HEK293 (cell line): ENCODE results near the gene GALK1.

ENCODE experiments used
- CTCF ChIA-PET: fragments of 350-600 bp; formaldehyde crosslinking; extraction: SDS; loops from one replicate; lab custom pipeline; 2021; ENCODE audit warnings: antibody characterized with exemption; lab: Yijun Ruan, JAX
- POLR2A ChIA-PET: fragments of 300-600 bp; formaldehyde crosslinking; extraction: SDS; loops from one replicate; lab custom pipeline; 2020; ENCODE audit warnings: antibody characterized with exemption, inconsistent platforms; lab: Yijun Ruan, JAX
- H3K27ac ChIP-seq: fragments of 200-500 bp; sonication (Bioruptor generic); 2 replicates; pipeline ENCODE4 v1.5.1; 2014; ENCODE audit warnings: low read depth, low read length, control low read depth, inconsistent platforms; ENCODE audit errors: extremely low read depth
- H3K36me3 ChIP-seq, 2 experiments: fragments of 200-500 bp in 1 of 2; sonication (Bioruptor generic) in 1 of 2; 1 replicate in 1 of 2; 2 replicates in 1 of 2; pipeline ENCODE4 v1.5.1; 2014 to 2017; ENCODE audit warnings: inconsistent platforms in 2 of 2, low read length in 2 of 2; ENCODE audit not compliant: control insufficient read depth in 2 of 2, insufficient read depth in 1 of 2
- H3K4me1 ChIP-seq: fragments of 200-500 bp; sonication (Bioruptor generic); 2 replicates; pipeline ENCODE4 v1.5.1; 2014; ENCODE audit warnings: mild to moderate bottlenecking, low read length, inconsistent platforms; ENCODE audit not compliant: control insufficient read depth, insufficient read depth
- H3K4me3 ChIP-seq: 2 replicates; pipeline ENCODE4 v1.5.1; 2011; ENCODE audit warnings: low read depth, mild to moderate bottlenecking, control low read depth, low read length, moderate library complexity
- H3K9me3 ChIP-seq: fragments of 200-500 bp; sonication (Bioruptor generic); 2 replicates; pipeline ENCODE4 v1.5.1; 2014; ENCODE audit warnings: low read depth, low read length, inconsistent platforms; ENCODE audit not compliant: control insufficient read depth, insufficient read depth
- BCL11A ChIP-seq: fragments of 450-650 bp; formaldehyde crosslinking; IDR thresholded peaks from 2 replicates; pipeline ENCODE4 v1.5.1; 2016; ENCODE audit warnings: low read depth, missing biosample characterization, missing genetic modification characterization
- FEZF1 ChIP-seq: fragments of 450-650 bp; formaldehyde crosslinking; IDR thresholded peaks from 2 replicates; pipeline ENCODE4 v1.5.1; 2016; ENCODE audit warnings: missing biosample characterization, missing genetic modification characterization
- GLIS1 ChIP-seq: fragments of 450-650 bp; formaldehyde crosslinking; IDR thresholded peaks from 2 replicates; pipeline ENCODE4 v1.5.1; 2016; ENCODE audit warnings: missing biosample characterization, missing genetic modification characterization
- HOXC10 ChIP-seq: sonication (generic); formaldehyde crosslinking; IDR thresholded peaks from 2 replicates; pipeline ENCODE4 v1.8.1; 2023; ENCODE audit warnings: mild to moderate bottlenecking, missing genetic modification reagents
- KLF1 ChIP-seq: fragments of 450-650 bp; formaldehyde crosslinking; IDR thresholded peaks from 2 replicates; pipeline ENCODE4 v1.5.1; 2016; ENCODE audit warnings: missing biosample characterization, missing genetic modification characterization
- REPIN1 ChIP-seq: fragments of 450-650 bp; formaldehyde crosslinking; IDR thresholded peaks from 2 replicates; pipeline ENCODE4 v1.5.1; 2017; ENCODE audit warnings: missing biosample characterization, missing genetic modification characterization, low read depth
- ZNF146 ChIP-seq: fragments of 450-650 bp; formaldehyde crosslinking; IDR thresholded peaks from 2 replicates; pipeline ENCODE4 v1.5.1; 2016; ENCODE audit warnings: missing biosample characterization, missing genetic modification characterization
- ZNF175 ChIP-seq: fragments of 450-650 bp; formaldehyde crosslinking; IDR thresholded peaks from 2 replicates; pipeline ENCODE4 v1.5.1; 2016; ENCODE audit warnings: missing biosample characterization, missing genetic modification characterization
- ZNF211 ChIP-seq: fragments of 450-650 bp; formaldehyde crosslinking; IDR thresholded peaks from 2 replicates; pipeline ENCODE4 v1.5.1; 2016; ENCODE audit warnings: low read depth, missing biosample characterization, missing genetic modification characterization
- ZNF302 ChIP-seq: fragments of 450-650 bp; formaldehyde crosslinking; IDR thresholded peaks from 2 replicates; pipeline ENCODE4 v1.5.1; 2016; ENCODE audit warnings: missing biosample characterization, missing genetic modification characterization, low read depth
- ZNF311 ChIP-seq: fragments of 450-650 bp; formaldehyde crosslinking; IDR thresholded peaks from 2 replicates; pipeline ENCODE4 v1.5.1; 2017; ENCODE audit warnings: missing biosample characterization, missing genetic modification characterization, borderline replicate concordance
- ZNF341 ChIP-seq: fragments of 450-650 bp; formaldehyde crosslinking; IDR thresholded peaks from 2 replicates; pipeline ENCODE4; 2016; ENCODE audit warnings: low read depth, missing biosample characterization, missing genetic modification characterization
- ZNF416 ChIP-seq: fragments of 450-650 bp; formaldehyde crosslinking; IDR thresholded peaks from 2 replicates; pipeline ENCODE4 v1.5.1; 2016; ENCODE audit warnings: missing biosample characterization, missing genetic modification characterization
- ZNF473 ChIP-seq: fragments of 450-650 bp; formaldehyde crosslinking; IDR thresholded peaks from 2 replicates; pipeline ENCODE4 v1.5.1; 2017; ENCODE audit warnings: missing biosample characterization, missing genetic modification characterization
- ZNF514 ChIP-seq: fragments of 450-650 bp; formaldehyde crosslinking; IDR thresholded peaks from 2 replicates; pipeline ENCODE4 v1.5.1; 2016; ENCODE audit warnings: missing biosample characterization, missing genetic modification characterization
- ZNF555 ChIP-seq: fragments of 450-650 bp; formaldehyde crosslinking; conservative IDR thresholded peaks from 2 replicates; pipeline ENCODE4 v1.5.1; 2017; ENCODE audit warnings: missing biosample characterization, mild to moderate bottlenecking, missing genetic modification characterization, inconsistent platforms
- ZNF658 ChIP-seq: fragments of 450-650 bp; formaldehyde crosslinking; IDR thresholded peaks from 2 replicates; pipeline ENCODE4; 2016; ENCODE audit warnings: missing biosample characterization, missing genetic modification characterization
- ZNF768 ChIP-seq: fragments of 450-650 bp; formaldehyde crosslinking; IDR thresholded peaks from 2 replicates; pipeline ENCODE4 v1.5.1; 2018; ENCODE audit warnings: missing biosample characterization, mild to moderate bottlenecking, missing genetic modification characterization
- ZNF776 ChIP-seq: fragments of 450-650 bp; formaldehyde crosslinking; IDR thresholded peaks from 2 replicates; pipeline ENCODE4 v1.5.0; 2017; ENCODE audit warnings: missing biosample characterization, missing genetic modification characterization, borderline replicate concordance
- TF ChIP-seq, protein P1 (sequence below): fragments of 450-650 bp; formaldehyde crosslinking; IDR thresholded peaks from 2 replicates; pipeline ENCODE4 v1.5.1; 2016; ENCODE audit warnings: missing biosample characterization, missing genetic modification characterization
- TF ChIP-seq, protein P2 (sequence below): IDR thresholded peaks from 2 replicates; pipeline ENCODE4 v1.6.1; 2011; ENCODE audit warnings: mild to moderate bottlenecking, low read depth, low read length, borderline replicate concordance
- TF ChIP-seq, protein P3 (sequence below): fragments of 450-650 bp; formaldehyde crosslinking; IDR thresholded peaks from 2 replicates; pipeline ENCODE4 v1.5.1; 2016; ENCODE audit warnings: missing biosample characterization, missing genetic modification characterization

GALK1 gene

DNA sequence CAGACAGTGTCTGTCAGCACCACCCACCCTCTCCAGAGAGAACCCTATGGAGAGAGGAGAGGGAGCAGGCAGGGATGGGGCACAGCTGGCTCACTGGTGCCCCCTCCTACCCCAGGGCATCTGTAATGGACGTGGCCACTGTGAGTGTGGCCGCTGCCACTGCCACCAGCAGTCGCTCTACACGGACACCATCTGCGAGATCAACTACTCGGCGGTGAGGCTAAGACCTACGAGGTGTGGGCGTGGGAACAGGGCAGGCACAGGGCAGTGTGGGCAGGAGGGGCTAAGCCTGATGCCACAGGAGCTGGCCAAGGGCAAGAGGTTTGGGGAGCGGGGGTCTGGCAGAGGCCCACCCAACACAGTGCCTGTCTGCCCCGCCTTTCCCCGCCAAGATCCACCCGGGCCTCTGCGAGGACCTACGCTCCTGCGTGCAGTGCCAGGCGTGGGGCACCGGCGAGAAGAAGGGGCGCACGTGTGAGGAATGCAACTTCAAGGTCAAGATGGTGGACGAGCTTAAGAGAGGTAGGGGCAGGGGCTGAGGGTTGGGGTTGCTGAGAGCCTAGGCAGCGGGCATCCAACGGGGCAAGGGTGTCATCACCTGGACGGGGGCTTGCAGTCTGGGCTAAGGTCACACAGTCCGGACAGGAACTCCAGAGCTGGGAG, 28.7 kb downstream of the GALK1 start:
- H3K9me3 ChIP-seq, result no peaks in the 10 kb centered on the region
- H3K36me3 ChIP-seq, result no peaks in the 10 kb centered on the region
- POLR2A ChIA-PET, result no interaction called here
- H3K4me3 ChIP-seq, result no peak overlapping the region
- H3K27ac ChIP-seq, result no peak overlapping the region
- no peak for TF ChIP-seq REPIN1 (tag by site-specific recombination)
- TF ChIP-seq ZNF146, result no peak
- no peak for TF ChIP-seq ZNF211 (tag by site-specific recombination)
- CTCF ChIA-PET, result interaction anchor here (0.6 to 8.8 kb wide), 2 partner anchors 13 to 1693 kb away, joined by 3 to 106 read pairs; no protein-coding TSS in a partner anchor
- H3K4me1 ChIP-seq, result no peaks in the 10 kb centered on the region

DNA sequence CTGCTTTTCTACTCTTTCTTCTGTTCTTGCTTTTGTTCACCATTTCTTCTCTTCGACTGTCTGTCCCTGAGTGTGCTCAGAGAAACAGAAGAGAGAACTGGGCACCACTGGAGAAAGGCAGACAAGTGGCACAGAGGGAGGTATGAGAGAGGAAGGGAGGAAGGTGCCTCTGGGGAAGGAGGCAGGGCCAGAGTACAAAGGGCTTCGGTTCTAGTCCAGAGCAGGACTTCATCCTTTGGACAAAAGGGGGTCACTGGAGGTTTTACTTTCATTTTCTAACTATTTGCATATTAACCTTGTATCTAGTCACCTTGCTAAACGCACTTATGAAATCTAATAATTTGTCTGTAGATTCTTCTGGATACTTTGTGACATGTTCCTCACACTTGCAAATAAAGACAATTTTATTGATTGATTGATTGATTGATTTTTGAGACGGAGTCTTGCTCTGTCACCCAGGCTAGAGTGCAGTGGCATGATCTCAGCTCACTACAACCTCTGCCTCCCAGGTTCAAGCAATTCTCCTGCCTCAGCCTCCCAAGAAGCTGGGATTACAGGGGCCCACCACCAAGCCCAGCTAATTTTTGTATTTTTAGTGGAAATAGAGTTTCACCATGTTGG, 30.2 kb downstream of the GALK1 start:
- TF ChIP-seq ZNF302 (tag by site-specific recombination), result no peak
- no peak for TF ChIP-seq KLF1 (tag by site-specific recombination)
- no peak for TF ChIP-seq ZNF776 (tag by site-specific recombination)
- no peak for TF ChIP-seq ZNF211 (tag by site-specific recombination)
- no peak for TF ChIP-seq ZNF175 (tag by site-specific recombination)
- no peak for TF ChIP-seq ZNF768 (tag by site-specific recombination)
- TF ChIP-seq, protein P1, sequence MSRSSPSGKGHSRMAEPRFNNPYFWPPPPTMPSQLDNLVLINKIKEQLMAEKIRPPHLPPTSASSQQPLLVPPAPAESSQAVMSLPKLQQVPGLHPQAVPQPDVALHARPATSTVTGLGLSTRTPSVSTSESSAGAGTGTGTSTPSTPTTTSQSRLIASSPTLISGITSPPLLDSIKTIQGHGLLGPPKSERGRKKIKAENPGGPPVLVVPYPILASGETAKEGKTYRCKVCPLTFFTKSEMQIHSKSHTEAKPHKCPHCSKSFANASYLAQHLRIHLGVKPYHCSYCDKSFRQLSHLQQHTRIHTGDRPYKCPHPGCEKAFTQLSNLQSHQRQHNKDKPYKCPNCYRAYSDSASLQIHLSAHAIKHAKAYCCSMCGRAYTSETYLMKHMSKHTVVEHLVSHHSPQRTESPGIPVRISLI (tag by site-specific recombination), result no peak
- no peak for TF ChIP-seq HOXC10
- TF ChIP-seq, protein P2, sequence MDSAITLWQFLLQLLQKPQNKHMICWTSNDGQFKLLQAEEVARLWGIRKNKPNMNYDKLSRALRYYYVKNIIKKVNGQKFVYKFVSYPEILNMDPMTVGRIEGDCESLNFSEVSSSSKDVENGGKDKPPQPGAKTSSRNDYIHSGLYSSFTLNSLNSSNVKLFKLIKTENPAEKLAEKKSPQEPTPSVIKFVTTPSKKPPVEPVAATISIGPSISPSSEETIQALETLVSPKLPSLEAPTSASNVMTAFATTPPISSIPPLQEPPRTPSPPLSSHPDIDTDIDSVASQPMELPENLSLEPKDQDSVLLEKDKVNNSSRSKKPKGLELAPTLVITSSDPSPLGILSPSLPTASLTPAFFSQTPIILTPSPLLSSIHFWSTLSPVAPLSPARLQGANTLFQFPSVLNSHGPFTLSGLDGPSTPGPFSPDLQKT, result no peak
- no peak for TF ChIP-seq BCL11A (tag by site-specific recombination)
- TF ChIP-seq ZNF341 (tag by site-specific recombination), result no peak
- no peak for TF ChIP-seq ZNF473 (tag by site-specific recombination)
- TF ChIP-seq ZNF555 (tag by site-specific recombination), result no peak
- TF ChIP-seq, protein P3, sequence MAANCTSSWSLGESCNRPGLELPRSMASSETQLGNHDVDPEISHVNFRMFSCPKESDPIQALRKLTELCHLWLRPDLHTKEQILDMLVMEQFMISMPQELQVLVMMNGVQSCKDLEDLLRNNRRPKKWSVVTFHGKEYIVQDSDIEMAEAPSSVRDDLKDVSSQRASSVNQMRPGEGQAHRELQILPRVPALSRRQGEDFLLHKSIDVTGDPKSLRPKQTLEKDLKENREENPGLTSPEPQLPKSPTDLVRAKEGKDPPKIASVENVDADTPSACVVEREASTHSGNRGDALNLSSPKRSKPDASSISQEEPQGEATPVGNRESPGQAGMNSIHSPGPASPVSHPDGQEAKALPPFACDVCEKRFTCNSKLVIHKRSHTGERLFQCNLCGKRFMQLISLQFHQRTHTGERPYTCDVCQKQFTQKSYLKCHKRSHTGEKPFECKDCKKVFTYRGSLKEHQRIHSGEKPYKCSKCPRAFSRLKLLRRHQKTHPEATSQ (tag by site-specific recombination), result no peak
- no peak for TF ChIP-seq ZNF514 (tag by site-specific recombination)
- TF ChIP-seq ZNF416 (tag by site-specific recombination), result no peak
- TF ChIP-seq GLIS1, result no peak
- TF ChIP-seq FEZF1 (tag by site-specific recombination), result no peak
- TF ChIP-seq ZNF658 (tag by site-specific recombination), result no peak
- TF ChIP-seq ZNF311, result no peak
- Histone ChIP-seq H3K4me1 (no peaks in the 10 kb centered on the region), H3K4me3 (no peak overlapping the region), H3K27ac (no peak overlapping the region), H3K36me3 (no peaks in the 10 kb centered on the region), H3K9me3 (no peaks in the 10 kb centered on the region)
- CTCF ChIA-PET, result interaction anchor here (0.8 to 8.8 kb wide), 2 partner anchors 14 to 102 kb away, joined by 3 to 106 read pairs; no protein-coding TSS in a partner anchor
- POLR2A ChIA-PET, result no interaction called here
